ENCODE data around the gene WDR7.

Gene WDR7

DNA sequence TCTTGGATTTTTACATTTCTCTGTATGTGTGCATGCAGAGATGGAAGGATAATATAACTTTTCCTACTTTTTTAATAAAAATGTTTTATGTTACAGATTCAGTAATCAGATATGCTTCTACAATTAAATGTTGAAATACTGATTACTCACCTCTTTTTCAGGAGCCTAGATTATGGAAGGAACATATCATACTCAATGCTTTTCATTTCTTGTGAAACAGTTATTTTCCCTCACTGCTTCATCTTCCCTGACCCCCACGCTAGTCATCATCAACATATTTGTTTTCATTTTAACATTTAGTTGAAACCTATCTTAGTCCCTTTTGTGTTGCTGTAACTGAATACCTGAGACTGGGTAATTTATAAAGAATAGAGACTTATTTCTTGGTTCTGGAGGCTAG is 190.7 kb downstream of the WDR7 start:
- Histone ChIP-seq H3K9me3 (ENCODE audit: control insufficient read depth, low read length) (no peaks in the 10 kb centered on the region), H2AFZ (no peak overlapping the region), H3K27me3 (ENCODE audit: control insufficient read depth, insufficient read depth, low read length) (no peaks in the 10 kb centered on the region), H3K79me2 (peaks cover 2% of the 10 kb centered on the region), H3K27ac (no peak overlapping the region), H3K9ac (no peak overlapping the region), H3K36me3 (ENCODE audit: control insufficient read depth, insufficient read depth, low read length) (no peaks in the 10 kb centered on the region), H3K4me2 (ENCODE audit: low read length) (no peak overlapping the region), H3K4me3 (ENCODE audit: low read depth, low read length) (no peak overlapping the region), H3K4me1 (no peaks in the 10 kb centered on the region)
- TF ChIP-seq, protein P1, sequence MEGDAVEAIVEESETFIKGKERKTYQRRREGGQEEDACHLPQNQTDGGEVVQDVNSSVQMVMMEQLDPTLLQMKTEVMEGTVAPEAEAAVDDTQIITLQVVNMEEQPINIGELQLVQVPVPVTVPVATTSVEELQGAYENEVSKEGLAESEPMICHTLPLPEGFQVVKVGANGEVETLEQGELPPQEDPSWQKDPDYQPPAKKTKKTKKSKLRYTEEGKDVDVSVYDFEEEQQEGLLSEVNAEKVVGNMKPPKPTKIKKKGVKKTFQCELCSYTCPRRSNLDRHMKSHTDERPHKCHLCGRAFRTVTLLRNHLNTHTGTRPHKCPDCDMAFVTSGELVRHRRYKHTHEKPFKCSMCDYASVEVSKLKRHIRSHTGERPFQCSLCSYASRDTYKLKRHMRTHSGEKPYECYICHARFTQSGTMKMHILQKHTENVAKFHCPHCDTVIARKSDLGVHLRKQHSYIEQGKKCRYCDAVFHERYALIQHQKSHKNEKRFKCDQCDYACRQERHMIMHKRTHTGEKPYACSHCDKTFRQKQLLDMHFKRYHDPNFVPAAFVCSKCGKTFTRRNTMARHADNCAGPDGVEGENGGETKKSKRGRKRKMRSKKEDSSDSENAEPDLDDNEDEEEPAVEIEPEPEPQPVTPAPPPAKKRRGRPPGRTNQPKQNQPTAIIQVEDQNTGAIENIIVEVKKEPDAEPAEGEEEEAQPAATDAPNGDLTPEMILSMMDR (IDR thresholded peaks at IDR 0.05): no peak

DNA sequence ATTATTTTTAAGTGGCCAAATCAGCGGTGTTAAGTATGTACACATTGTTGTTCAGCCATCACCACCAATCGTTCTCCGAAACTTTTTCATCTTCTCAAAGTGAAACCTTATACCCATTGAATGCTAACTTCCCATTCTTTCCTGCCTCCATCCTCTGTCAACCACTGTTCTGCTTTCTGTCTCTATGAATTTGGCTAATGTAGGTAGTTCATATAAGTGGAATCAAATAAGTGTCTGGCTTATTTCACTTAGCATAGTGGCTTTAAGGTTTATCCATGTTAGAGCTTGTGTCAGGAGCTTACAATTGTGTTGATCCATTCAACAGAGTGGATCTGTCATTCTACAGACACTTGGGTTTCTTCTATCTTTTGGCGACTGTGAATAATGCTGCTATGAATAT is 192.1 kb downstream of the WDR7 start:
- Histone ChIP-seq H3K4me1 (no peaks in the 10 kb centered on the region), H2AFZ (no peak overlapping the region), H3K4me3 (ENCODE audit: low read depth, low read length) (no peak overlapping the region), H3K9me3 (ENCODE audit: control insufficient read depth, low read length) (no peaks in the 10 kb centered on the region), H3K79me2 (peaks cover 2% of the 10 kb centered on the region), H3K4me2 (ENCODE audit: low read length) (no peak overlapping the region), H3K27me3 (ENCODE audit: control insufficient read depth, insufficient read depth, low read length) (no peaks in the 10 kb centered on the region), H3K36me3 (ENCODE audit: control insufficient read depth, insufficient read depth, low read length) (no peaks in the 10 kb centered on the region), H3K9ac (no peak overlapping the region), H3K27ac (no peak overlapping the region)
- TF ChIP-seq, protein P1 (IDR thresholded peaks at IDR 0.05): no peak

DNA sequence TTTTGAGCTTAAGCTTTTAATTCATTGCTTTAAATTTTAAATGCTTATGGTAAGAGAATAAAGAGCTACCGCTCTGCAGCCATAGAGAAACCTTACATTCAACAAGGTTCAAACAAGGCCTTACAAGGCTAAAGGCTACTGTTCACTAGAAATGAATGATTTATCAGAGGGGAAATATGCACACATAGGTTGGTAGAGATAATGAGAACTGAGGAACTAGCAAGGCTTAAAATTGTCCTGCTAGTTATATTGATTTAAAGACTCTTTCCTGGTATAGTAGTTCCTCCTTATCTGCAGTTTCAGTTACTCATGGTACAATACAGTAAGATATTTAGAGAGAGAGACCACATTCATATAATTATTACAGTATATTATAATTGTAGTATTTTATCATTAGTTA is 193.4 kb downstream of the WDR7 start:
- H3K9me3 ChIP-seq (ENCODE audit: control insufficient read depth, low read length): no peaks in the 10 kb centered on the region

DNA sequence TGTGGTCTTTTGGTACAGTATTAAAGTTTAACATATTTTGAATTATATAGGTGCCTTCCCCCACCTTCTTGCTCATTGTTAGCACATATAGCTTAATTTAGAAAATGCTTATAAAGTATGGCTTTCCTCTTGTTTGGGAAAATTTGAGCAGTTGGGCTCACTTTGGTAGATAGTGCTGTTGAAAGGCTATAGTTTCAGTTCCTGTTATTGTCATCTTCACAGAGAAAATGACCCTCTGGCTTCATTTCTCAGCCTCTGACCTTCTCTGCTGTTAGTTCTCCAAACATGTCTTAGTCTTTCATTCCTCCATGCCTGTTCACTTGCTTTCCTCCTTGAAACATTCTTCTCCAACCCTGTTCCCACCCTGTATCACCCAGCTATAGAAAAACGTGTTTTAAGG is 200.6 kb downstream of the WDR7 start:
- Histone ChIP-seq H3K36me3 (ENCODE audit: control insufficient read depth, insufficient read depth, low read length) (no peaks in the 10 kb centered on the region), H3K4me2 (ENCODE audit: low read length) (no peak overlapping the region), H3K79me2 (no peaks in the 10 kb centered on the region), H3K9me3 (ENCODE audit: control insufficient read depth, low read length) (no peaks in the 10 kb centered on the region), H3K4me1 (no peaks in the 10 kb centered on the region), H3K9ac (no peak overlapping the region), H3K27me3 (ENCODE audit: control insufficient read depth, insufficient read depth, low read length) (no peaks in the 10 kb centered on the region), H2AFZ (no peak overlapping the region), H3K4me3 (ENCODE audit: low read depth, low read length) (no peak overlapping the region), H3K27ac (no peak overlapping the region)
- TF ChIP-seq, protein P1 (IDR thresholded peaks at IDR 0.05): no peak

More for the DNA sequence above, 193.4 kb downstream of the WDR7 start:
- Histone ChIP-seq H3K4me3 (ENCODE audit: low read depth, low read length) (no peak overlapping the region), H3K27me3 (ENCODE audit: control insufficient read depth, insufficient read depth, low read length) (no peaks in the 10 kb centered on the region), H3K9ac (no peak overlapping the region), H2AFZ (no peak overlapping the region), H3K4me1 (no peaks in the 10 kb centered on the region), H3K79me2 (peaks cover 2% of the 10 kb centered on the region), H3K36me3 (ENCODE audit: control insufficient read depth, insufficient read depth, low read length) (no peaks in the 10 kb centered on the region), H3K4me2 (ENCODE audit: low read length) (no peak overlapping the region), H3K27ac (no peak overlapping the region)
- TF ChIP-seq, protein P1 (IDR thresholded peaks at IDR 0.05): no peak

DNA sequence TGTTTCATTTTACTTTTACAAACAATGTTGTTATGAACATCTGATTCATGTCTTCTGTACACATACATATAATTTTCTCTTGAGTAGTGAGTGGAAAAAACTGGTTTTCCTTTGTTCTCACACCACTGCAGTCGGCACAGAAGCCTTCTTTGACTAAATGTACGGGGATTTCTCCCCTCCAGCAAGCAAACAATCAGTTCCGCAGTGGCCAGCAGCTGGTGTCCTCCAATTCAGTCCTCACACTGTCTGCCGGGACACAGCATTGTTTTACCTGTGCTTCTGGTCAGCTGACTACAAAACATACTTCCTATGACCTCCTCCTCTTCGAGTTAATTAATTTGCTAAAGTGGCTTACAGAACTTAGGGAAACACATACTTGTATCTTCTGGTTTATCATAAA is 202.8 kb downstream of the WDR7 start:
- Histone ChIP-seq H3K36me3 (ENCODE audit: control insufficient read depth, insufficient read depth, low read length) (no peaks in the 10 kb centered on the region), H3K27ac (no peak overlapping the region)
- TF ChIP-seq, protein P1 (IDR thresholded peaks at IDR 0.05): no peak

More for the DNA sequence above, 202.8 kb downstream of the WDR7 start:
- no peaks in the 10 kb centered on the region for H3K27me3 ChIP-seq (ENCODE audit: control insufficient read depth, insufficient read depth, low read length)
- H3K9ac ChIP-seq: no peak overlapping the region
- H2AFZ ChIP-seq: no peak overlapping the region
- H3K9me3 ChIP-seq (ENCODE audit: control insufficient read depth, low read length): no peaks in the 10 kb centered on the region
- H3K79me2 ChIP-seq: no peaks in the 10 kb centered on the region
- H3K4me3 ChIP-seq (ENCODE audit: low read depth, low read length): no peak overlapping the region
- H3K4me1 ChIP-seq: no peaks in the 10 kb centered on the region
- H3K4me2 ChIP-seq (ENCODE audit: low read length): no peak overlapping the region

All from parathyroid adenoma (tissue), 2 donors.